ENCODE data around the gene CDC42SE1. TPM values are rescaled to one million over a fixed set of nuclear protein-coding genes. Genes with fewer than 3 reads are reported as not detected.

The CDC42SE1 gene
- total and polyA plus RNA-seq, 9 of the 15 experiments (the other 6 are each of a cell fraction or from before 2014, with no cell fraction given) = 78.1 to 189 (median 114) TPM

- TF ChIP-seq ZNF174 (CRISPR knock-in tag; IDR thresholded peaks at IDR 0.05) (no peak), ZNF318 (IDR thresholded peaks at IDR 0.05; ENCODE audit: borderline replicate concordance in 1 of 2, low read depth in 1 of 2) (peak in 1 of 2 experiments; percentile 84; a peak in 2 of 4 replicates), ZNF76 (CRISPR knock-in tag; IDR thresholded peaks at IDR 0.05; ENCODE audit: borderline replicate concordance) (0 out of 2 replicates have a peak, but pooled peaks have one; percentile 74), SREBF2 (CRISPR knock-in tag; IDR thresholded peaks at IDR 0.05) (no peak), TAF15 (IDR thresholded peaks at IDR 0.05; ENCODE audit: low read depth, low read length) (no peak), ZHX1 (conservative IDR thresholded peaks at IDR 0.05; ENCODE audit: low read length) (peak; percentile 88; the same call in 1 of the 2 replicates), CBFA2T2 (conservative IDR thresholded peaks at IDR 0.05) (no peak), UBTF (IDR thresholded peaks at IDR 0.05; ENCODE audit: borderline replicate concordance in 1 of 2, low read depth in 2 of 2, low read length in 2 of 2) (peak in 1 of 2 experiments; percentile 45; a peak in 1 of 4 replicates), RBM17 (IDR thresholded peaks at IDR 0.05; ENCODE audit: borderline replicate concordance, low read depth, low read length) (no peak)
Observed at GRCh38 chr1:151070474-151071276, 11.3 kb upstream of the CDC42SE1 start, which contains the start of gene GABPB2 (continued).

All from K562 (cell line).